Natural killer cell (primary cell): ENCODE data around the gene EI24. TPM values are rescaled to one million over a fixed set of nuclear protein-coding genes. Genes with fewer than 3 reads are reported as not detected.
"Not testable (repeated sequence)": the region's sequence is repeated elsewhere in the genome, so short reads cannot be mapped to it uniquely, and the experiment has no call there.

Experiments used
- ATAC-seq, 3 donors: fragments of 150-1000 bp in 2 of 3; fragments of 200-7000 bp in 1 of 3; cut with Tn5 transposase; 1 replicate in 1 of 3; 2 replicates in 2 of 3; pipeline ENCODE4 v1.10.0; 2021; ENCODE audit warnings: mild to moderate bottlenecking in 2 of 3, moderate library complexity in 2 of 3
- DNase-seq, 2 donors: peaks; one replicate each; pipeline versions ENCODE4 v3.0.0 to v3.0.0-alpha.2; 2013 to 2021; ENCODE audit warnings: mixed read lengths in 1 of 2
- H3K27ac ChIP-seq: one replicate; pipeline ENCODE4 v1.5.1; 2013; ENCODE audit warnings: mild to moderate bottlenecking, low read length
- H3K27me3 ChIP-seq: one replicate; pipeline ENCODE4 v1.6.1; 2013; ENCODE audit warnings: low read length; ENCODE audit not compliant: control insufficient read depth, insufficient read depth
- H3K36me3 ChIP-seq: one replicate; pipeline ENCODE4 v1.6.1; 2013; ENCODE audit warnings: low read length; ENCODE audit not compliant: control insufficient read depth, insufficient read depth
- H3K4me1 ChIP-seq: one replicate; pipeline ENCODE4 v1.6.1; 2013; ENCODE audit warnings: low read length; ENCODE audit not compliant: control insufficient read depth, insufficient read depth
- H3K4me3 ChIP-seq: one replicate; pipeline ENCODE4 v1.5.1; 2013; ENCODE audit warnings: low read length
- H3K9me3 ChIP-seq: one replicate; pipeline ENCODE4 v1.6.1; 2013; ENCODE audit warnings: low read length; ENCODE audit not compliant: control insufficient read depth, insufficient read depth
- H3K27ac Mint-ChIP-seq, 2 donors: one replicate each; pipeline ENCODE4 v1.8.0; 2022; ENCODE audit warnings: mild to moderate bottlenecking in 2 of 2, mixed read lengths in 2 of 2, moderate library complexity in 1 of 2
- H3K27me3 Mint-ChIP-seq, 2 donors: one replicate each; pipeline ENCODE4 v1.8.0; 2022; ENCODE audit warnings: low read depth in 2 of 2, mixed read lengths in 2 of 2
- H3K36me3 Mint-ChIP-seq: one replicate; pipeline ENCODE4 v1.8.0; 2022; ENCODE audit warnings: mixed read lengths
- H3K4me1 Mint-ChIP-seq, 2 donors: one replicate each; pipeline ENCODE4 v1.8.0; 2022; ENCODE audit warnings: mixed read lengths in 2 of 2
- H3K4me3 Mint-ChIP-seq: one replicate; pipeline ENCODE4 v1.8.0; 2022; ENCODE audit warnings: mild to moderate bottlenecking, moderate library complexity, mixed read lengths
- H3K9me3 Mint-ChIP-seq, 2 donors: one replicate each; pipeline ENCODE4 v1.8.0; 2022; ENCODE audit warnings: mixed read lengths in 2 of 2
- WGBS: methylation state at CpG from one replicate; pipeline ENCODE4 v1.1.7; 2013; ENCODE audit warnings: missing lambda C conversion rate; ENCODE audit not compliant: insufficient coverage; 5-methylcytosine and 5-hydroxymethylcytosine counted together
- intact Hi-C: fragments of 100-400 bp; cut with micrococcal nuclease; formaldehyde crosslinking; loops from one replicate; pipeline ENCODE4 v1.14.2; 2022
- total RNA-seq, 4 donors: library from RNA; stranded (reverse); fragments of 120-200 nt in 1 of 4; gene quantifications; one replicate each; pipeline versions ENCODE4 v1.2.3 to v1.2.4, GENCODE V29; 2013 to 2022
- TF ChIP-seq, protein P1 (sequence below): fragments of 200-600 bp; IDR thresholded peaks from one replicate; pipeline ENCODE4 v1.8.0; 2022; ENCODE audit warnings: antibody characterized with exemption

Gene EI24
- total RNA-seq, 3 donors from 2014 or later (not counting 1 experiment from before 2014, with no cell fraction given), result 19.5 to 30.0 (median 20.2) TPM

DNA sequence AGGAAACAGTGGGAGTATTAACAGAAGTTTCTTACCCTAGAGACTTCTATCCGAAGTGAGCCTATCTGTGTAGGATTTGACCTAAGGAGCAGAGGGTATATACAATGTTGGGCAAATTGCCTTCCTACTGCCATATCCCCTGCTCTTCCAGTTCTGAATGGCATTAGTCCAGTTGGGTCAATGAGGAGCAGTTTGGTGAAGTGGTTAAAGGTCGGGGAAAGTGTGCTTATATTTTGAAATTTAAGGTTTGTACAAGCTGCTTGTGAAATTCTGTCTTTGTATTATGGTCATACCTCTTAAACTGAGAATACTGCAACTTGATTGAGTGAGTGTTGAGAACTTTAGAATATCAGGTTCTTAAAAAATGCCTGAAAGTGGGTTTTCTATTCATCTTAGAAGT, 1.7 kb downstream of the EI24 start:
- H3K4me3 ChIP-seq, result no peak overlapping the region
- WGBS, result 96% methylated on average over 2 of the region's 2 CpGs
- H3K27ac ChIP-seq, result no peak overlapping the region
- no peak for ATAC-seq
- H3K36me3 ChIP-seq, result peaks cover 32% of the 10 kb centered on the region
- no peaks in the 10 kb centered on the region for H3K27me3 ChIP-seq
- H3K27ac Mint-ChIP-seq, result peak overlapping the region; percentile 87 to 95
- H3K36me3 Mint-ChIP-seq, result no peaks in the 10 kb centered on the region
- peaks cover 18 to 21% of the 10 kb centered on the region in 2 donors for H3K4me1 Mint-ChIP-seq
- no peaks in the 10 kb centered on the region for H3K9me3 ChIP-seq
- no peak for DNase-seq
- intact Hi-C loops, result no loop called here
- peaks cover 19% of the 10 kb centered on the region for H3K4me1 ChIP-seq
- no peaks in the 10 kb centered on the region for H3K9me3 Mint-ChIP-seq
- peak overlapping the region; percentile 89 for H3K4me3 Mint-ChIP-seq
- H3K27me3 Mint-ChIP-seq, result no peaks in the 10 kb centered on the region
- TF ChIP-seq, protein P1, sequence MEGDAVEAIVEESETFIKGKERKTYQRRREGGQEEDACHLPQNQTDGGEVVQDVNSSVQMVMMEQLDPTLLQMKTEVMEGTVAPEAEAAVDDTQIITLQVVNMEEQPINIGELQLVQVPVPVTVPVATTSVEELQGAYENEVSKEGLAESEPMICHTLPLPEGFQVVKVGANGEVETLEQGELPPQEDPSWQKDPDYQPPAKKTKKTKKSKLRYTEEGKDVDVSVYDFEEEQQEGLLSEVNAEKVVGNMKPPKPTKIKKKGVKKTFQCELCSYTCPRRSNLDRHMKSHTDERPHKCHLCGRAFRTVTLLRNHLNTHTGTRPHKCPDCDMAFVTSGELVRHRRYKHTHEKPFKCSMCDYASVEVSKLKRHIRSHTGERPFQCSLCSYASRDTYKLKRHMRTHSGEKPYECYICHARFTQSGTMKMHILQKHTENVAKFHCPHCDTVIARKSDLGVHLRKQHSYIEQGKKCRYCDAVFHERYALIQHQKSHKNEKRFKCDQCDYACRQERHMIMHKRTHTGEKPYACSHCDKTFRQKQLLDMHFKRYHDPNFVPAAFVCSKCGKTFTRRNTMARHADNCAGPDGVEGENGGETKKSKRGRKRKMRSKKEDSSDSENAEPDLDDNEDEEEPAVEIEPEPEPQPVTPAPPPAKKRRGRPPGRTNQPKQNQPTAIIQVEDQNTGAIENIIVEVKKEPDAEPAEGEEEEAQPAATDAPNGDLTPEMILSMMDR, result no peak

DNA sequence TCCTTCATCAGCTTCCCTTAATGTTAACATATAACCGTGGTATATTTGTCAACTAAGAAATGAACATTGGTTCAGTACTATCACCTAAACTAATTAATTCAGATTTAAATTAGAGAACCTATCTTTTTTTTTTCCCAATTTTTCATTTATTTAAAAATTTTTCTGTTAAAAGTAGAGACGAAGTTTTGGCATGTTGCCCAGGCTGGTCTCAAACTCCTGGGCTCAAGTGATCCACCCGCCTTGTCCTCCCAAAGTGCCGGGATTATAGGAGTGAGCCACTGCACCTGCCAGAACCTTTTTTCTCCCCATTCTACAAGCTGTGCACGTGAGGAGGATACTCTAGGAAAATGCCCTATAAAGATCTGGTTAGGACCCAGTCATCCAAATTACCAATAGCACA, 3.6 kb downstream of the EI24 start:
- peaks cover 18 to 21% of the 10 kb centered on the region in 2 donors for H3K4me1 Mint-ChIP-seq
- H3K4me3 ChIP-seq, result no peak overlapping the region
- H3K4me1 ChIP-seq, result peaks cover 19% of the 10 kb centered on the region
- 100% methylated on average over 5 of the region's 5 CpGs for WGBS
- DNase-seq (no peak), ATAC-seq (no peak)
- peaks cover 6% of the 10 kb centered on the region for H3K36me3 Mint-ChIP-seq
- H3K36me3 ChIP-seq, result peaks cover 50% of the 10 kb centered on the region
- TF ChIP-seq, protein P1, result no peak
- no peaks in the 10 kb centered on the region for H3K9me3 Mint-ChIP-seq
- H3K4me3 Mint-ChIP-seq, result no peak overlapping the region
- H3K27ac Mint-ChIP-seq, result no peak overlapping the region
- H3K27me3 Mint-ChIP-seq, result no peaks in the 10 kb centered on the region
- no peaks in the 10 kb centered on the region for H3K27me3 ChIP-seq
- no peaks in the 10 kb centered on the region for H3K9me3 ChIP-seq
- intact Hi-C loops, result no loop called here
- no peak overlapping the region for H3K27ac ChIP-seq

DNA sequence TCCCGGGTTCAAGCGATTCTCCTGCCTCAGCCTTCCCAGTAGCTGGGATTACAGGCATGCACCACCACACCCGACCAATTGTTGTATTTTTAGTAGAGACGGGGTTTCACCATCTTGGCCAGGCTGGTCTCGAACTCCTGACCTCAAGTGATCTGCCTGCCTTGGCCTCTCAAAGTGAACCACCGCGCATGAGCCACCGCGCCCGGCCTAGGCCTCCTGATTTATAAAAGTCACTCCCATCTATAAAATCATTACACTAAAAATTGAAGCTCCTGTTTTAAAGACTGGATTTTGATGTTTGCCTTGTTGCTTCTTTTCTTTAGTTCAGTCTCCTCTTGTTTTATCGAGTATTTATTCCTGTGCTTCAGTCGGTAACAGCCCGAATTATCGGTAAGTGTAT, 7.9 kb downstream of the EI24 start:
- H3K4me1 ChIP-seq, H3K27me3 Mint-ChIP-seq, H3K4me1 Mint-ChIP-seq, intact Hi-C loops, H3K9me3 Mint-ChIP-seq, H3K27me3 ChIP-seq, H3K4me3 Mint-ChIP-seq, ATAC-seq, H3K9me3 ChIP-seq, DNase-seq, H3K27ac ChIP-seq, H3K4me3 ChIP-seq, H3K27ac Mint-ChIP-seq: not testable (repeated sequence)
- 98% methylated on average over 14 of the region's 14 CpGs for WGBS
- peaks cover 16% of the 10 kb centered on the region for H3K36me3 Mint-ChIP-seq
- peaks cover 81% of the 10 kb centered on the region for H3K36me3 ChIP-seq

DNA sequence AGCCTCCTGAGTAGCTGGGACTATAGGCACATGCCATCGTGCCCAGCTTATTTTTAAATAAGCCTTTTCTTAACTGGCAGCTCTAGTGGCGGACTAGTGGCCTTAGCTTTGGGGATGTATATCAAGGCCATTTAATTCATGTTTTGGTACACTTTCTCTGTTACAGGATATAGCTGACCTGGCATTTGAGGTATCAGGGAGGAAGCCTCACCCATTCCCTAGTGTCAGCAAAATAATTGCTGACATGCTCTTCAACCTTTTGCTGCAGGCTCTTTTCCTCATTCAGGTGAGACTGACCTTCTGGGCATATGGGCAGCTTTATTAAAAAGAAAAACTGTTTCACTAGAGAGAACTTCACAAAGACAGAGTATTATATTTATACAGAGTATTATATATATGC, 9.5 kb downstream of the EI24 start:
- H3K9me3 Mint-ChIP-seq, result no peaks in the 10 kb centered on the region

More for the DNA sequence above, 9.5 kb downstream of the EI24 start:
- DNase-seq (no peak), ATAC-seq (no peak)
- peaks cover 24% of the 10 kb centered on the region for H3K36me3 Mint-ChIP-seq
- no peaks in the 10 kb centered on the region for H3K9me3 ChIP-seq
- H3K4me3 ChIP-seq, result no peak overlapping the region
- H3K36me3 ChIP-seq, result peaks cover 86% of the 10 kb centered on the region
- H3K27me3 ChIP-seq, result no peaks in the 10 kb centered on the region
- H3K27me3 Mint-ChIP-seq, result no peaks in the 10 kb centered on the region
- TF ChIP-seq, protein P1, result no peak
- intact Hi-C loops, result no loop called here
- WGBS, result 100% methylated on average over 1 of the region's 2 CpGs
- no peaks in the 10 kb centered on the region for H3K4me1 Mint-ChIP-seq
- no peak overlapping the region for H3K27ac Mint-ChIP-seq
- no peaks in the 10 kb centered on the region for H3K4me1 ChIP-seq
- no peak overlapping the region for H3K27ac ChIP-seq
- no peak overlapping the region for H3K4me3 Mint-ChIP-seq
